ENCODE results near the gene FRMD4A. TPM values are rescaled to one million over a fixed set of nuclear protein-coding genes. Genes with fewer than 3 reads are reported as not detected.

The FRMD4A gene
- total RNA-seq, 1 experiment from 2014 or later = 7.1 TPM

DNA sequence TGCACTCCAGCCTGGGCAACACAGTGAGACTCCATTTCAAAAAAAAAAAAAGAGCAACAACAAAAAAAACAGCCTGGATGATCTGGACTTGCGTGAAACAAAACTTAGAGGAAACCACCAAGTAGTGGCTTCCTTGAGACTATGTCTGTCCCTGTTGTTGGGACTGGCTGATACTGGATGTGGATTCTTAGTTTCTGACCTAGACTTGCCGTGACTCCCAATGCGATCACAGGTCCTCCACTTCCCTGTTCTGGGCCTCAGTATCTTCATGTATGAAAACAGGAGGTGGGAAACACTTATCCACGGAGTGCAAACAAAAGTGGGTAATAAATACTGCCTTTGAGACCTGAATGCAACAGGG is 618.3 kb downstream of the FRMD4A start:
- no peaks in the 10 kb centered on the region for H3F3A ChIP-seq (ENCODE audit: low read length, unreplicated experiment)
- BruUV-seq (replicated peaks) = no TSS peak
- intact Hi-C loops (cut with micrococcal nuclease) = no loop called here
- H3K36me3 ChIP-seq (ENCODE audit: low read depth, low read length) = no peaks in the 10 kb centered on the region
- DNase-seq (no peak), ATAC-seq (no peak)
- no peaks in the 10 kb centered on the region for H3K9me2 ChIP-seq (replicated peaks; ENCODE audit: low read length)
- no peaks in the 10 kb centered on the region for H4K20me1 ChIP-seq (ENCODE audit: low read length)
- H3K9me3 ChIP-seq (ENCODE audit: low read length) = no peaks in the 10 kb centered on the region
- TF ChIP-seq, protein P1, sequence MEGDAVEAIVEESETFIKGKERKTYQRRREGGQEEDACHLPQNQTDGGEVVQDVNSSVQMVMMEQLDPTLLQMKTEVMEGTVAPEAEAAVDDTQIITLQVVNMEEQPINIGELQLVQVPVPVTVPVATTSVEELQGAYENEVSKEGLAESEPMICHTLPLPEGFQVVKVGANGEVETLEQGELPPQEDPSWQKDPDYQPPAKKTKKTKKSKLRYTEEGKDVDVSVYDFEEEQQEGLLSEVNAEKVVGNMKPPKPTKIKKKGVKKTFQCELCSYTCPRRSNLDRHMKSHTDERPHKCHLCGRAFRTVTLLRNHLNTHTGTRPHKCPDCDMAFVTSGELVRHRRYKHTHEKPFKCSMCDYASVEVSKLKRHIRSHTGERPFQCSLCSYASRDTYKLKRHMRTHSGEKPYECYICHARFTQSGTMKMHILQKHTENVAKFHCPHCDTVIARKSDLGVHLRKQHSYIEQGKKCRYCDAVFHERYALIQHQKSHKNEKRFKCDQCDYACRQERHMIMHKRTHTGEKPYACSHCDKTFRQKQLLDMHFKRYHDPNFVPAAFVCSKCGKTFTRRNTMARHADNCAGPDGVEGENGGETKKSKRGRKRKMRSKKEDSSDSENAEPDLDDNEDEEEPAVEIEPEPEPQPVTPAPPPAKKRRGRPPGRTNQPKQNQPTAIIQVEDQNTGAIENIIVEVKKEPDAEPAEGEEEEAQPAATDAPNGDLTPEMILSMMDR (conservative IDR thresholded peaks at IDR 0.05; ENCODE audit: low read depth, low read length) = no peak
- TF ChIP-seq EZH2phosphoT487 (IDR thresholded peaks at IDR 0.05; ENCODE audit: borderline replicate concordance, low read length) (no peak), EZH2 (IDR thresholded peaks at IDR 0.05; ENCODE audit: low read length, unreplicated experiment) (no peak)
- H3K79me2 ChIP-seq (ENCODE audit: low read length) = no peaks in the 10 kb centered on the region
- CTCF ChIA-PET = interaction anchor here (0.6 kb wide), 1 partner anchor 49 kb away, joined by 7 read pairs; no protein-coding TSS in a partner anchor
- POLR2A ChIA-PET (ENCODE audit: unreplicated experiment) = no interaction called here
- no peaks in the 10 kb centered on the region for H3K27me3 ChIP-seq (ENCODE audit: low read length)
- H3K4me3 ChIP-seq (ENCODE audit: low read length) = no peak overlapping the region
- no peak overlapping the region for H3K9ac ChIP-seq (ENCODE audit: low read length)
- H2AFZ ChIP-seq (ENCODE audit: low read length) = no peak overlapping the region
- H3K27ac ChIP-seq (ENCODE audit: low read length) = peak overlapping the region; percentile 59
- H3K4me2 ChIP-seq (ENCODE audit: low read length) = peak overlapping the region; percentile 54
- H3K4me1 ChIP-seq (ENCODE audit: insufficient read depth, low read length) = peaks cover 24% of the 10 kb centered on the region

- Histone ChIP-seq H4K20me1 (ENCODE audit: low read length) (no peaks in the 10 kb centered on the region), H3K36me3 (ENCODE audit: low read depth, low read length) (no peaks in the 10 kb centered on the region), H3K27me3 (ENCODE audit: low read length) (no peaks in the 10 kb centered on the region), H3K79me2 (ENCODE audit: low read length) (no peaks in the 10 kb centered on the region), H3K27ac (ENCODE audit: low read length) (no peak overlapping the region), H3K4me1 (ENCODE audit: insufficient read depth, low read length) (peaks cover 25% of the 10 kb centered on the region), H3K4me2 (ENCODE audit: low read length) (no peak overlapping the region), H3K4me3 (ENCODE audit: low read length) (no peak overlapping the region), H3F3A (ENCODE audit: low read length, unreplicated experiment) (no peaks in the 10 kb centered on the region), H3K9me2 (replicated peaks; ENCODE audit: low read length) (no peaks in the 10 kb centered on the region), H2AFZ (ENCODE audit: low read length) (no peak overlapping the region), H3K9ac (ENCODE audit: low read length) (no peak overlapping the region), H3K9me3 (ENCODE audit: low read length) (no peaks in the 10 kb centered on the region)
- ChIA-PET POLR2A (ENCODE audit: unreplicated experiment) (no interaction called here), CTCF (no interaction called here)
- no peak for TF ChIP-seq EZH2phosphoT487 (IDR thresholded peaks at IDR 0.05; ENCODE audit: borderline replicate concordance, low read length)
- TF ChIP-seq, protein P1 (conservative IDR thresholded peaks at IDR 0.05; ENCODE audit: low read depth, low read length) = no peak
- intact Hi-C loops (cut with micrococcal nuclease) = no loop called here
- DNase-seq = no peak
- BruUV-seq (replicated peaks) = no TSS peak
- ATAC-seq = no peak
Measured at GRCh38 chr10:13711291-13711690, 619.4 kb downstream of the FRMD4A start.

- no peak overlapping the region for H2AFZ ChIP-seq (ENCODE audit: low read length)
- POLR2A ChIA-PET (ENCODE audit: unreplicated experiment) = no interaction called here
- BruUV-seq (replicated peaks) = no TSS peak
- H3K4me2 ChIP-seq (ENCODE audit: low read length) = no peak overlapping the region
- no peaks in the 10 kb centered on the region for H4K20me1 ChIP-seq (ENCODE audit: low read length)
- H3K36me3 ChIP-seq (ENCODE audit: low read depth, low read length) = no peaks in the 10 kb centered on the region
- intact Hi-C loops (cut with micrococcal nuclease) = loop anchor here (5.0 kb wide), 1 partner anchor 67 kb away; no protein-coding TSS in a partner anchor
- TF ChIP-seq EZH2phosphoT487 (IDR thresholded peaks at IDR 0.05; ENCODE audit: borderline replicate concordance, low read length) (no peak), EZH2 (IDR thresholded peaks at IDR 0.05; ENCODE audit: low read length, unreplicated experiment) (no peak)
- TF ChIP-seq, protein P1 (conservative IDR thresholded peaks at IDR 0.05; ENCODE audit: low read depth, low read length) = no peak
- peaks cover 25% of the 10 kb centered on the region for H3K4me1 ChIP-seq (ENCODE audit: insufficient read depth, low read length)
- H3K27ac ChIP-seq (ENCODE audit: low read length) = no peak overlapping the region
- CTCF ChIA-PET = no interaction called here
- H3F3A ChIP-seq (ENCODE audit: low read length, unreplicated experiment) = no peaks in the 10 kb centered on the region
- H3K9me3 ChIP-seq (ENCODE audit: low read length) = no peaks in the 10 kb centered on the region
- no peak overlapping the region for H3K4me3 ChIP-seq (ENCODE audit: low read length)
- H3K9me2 ChIP-seq (replicated peaks; ENCODE audit: low read length) = no peaks in the 10 kb centered on the region
- no peak overlapping the region for H3K9ac ChIP-seq (ENCODE audit: low read length)
- no peaks in the 10 kb centered on the region for H3K27me3 ChIP-seq (ENCODE audit: low read length)
- no peaks in the 10 kb centered on the region for H3K79me2 ChIP-seq (ENCODE audit: low read length)
- ATAC-seq (no peak), DNase-seq (no peak)
Measured at GRCh38 chr10:13709931-13710650, 620.6 kb downstream of the FRMD4A start.
